Activated naive CD8-positive, alpha-beta T cell treated with anti-CD3 and anti-CD28 coated beads, Interleukin-2, amount 50 U/mL, for 24 hours (primary cell): ENCODE measurements around the gene PPP4R4.

ENCODE experiments used
- ATAC-seq: fragments of 150-1000 bp; cut with Tn5 transposase; one replicate; pipeline ENCODE4 v1.10.0; 2021
- DNase-seq: peaks from one replicate; pipeline ENCODE4 v3.0.0; 2021
- H3K27ac Mint-ChIP-seq: one replicate; pipeline ENCODE4 v1.8.0; 2021; ENCODE audit warnings: mild to moderate bottlenecking, mixed read lengths
- H3K27me3 Mint-ChIP-seq: one replicate; pipeline ENCODE4 v1.8.0; 2021; ENCODE audit warnings: mixed read lengths
- H3K36me3 Mint-ChIP-seq: one replicate; pipeline ENCODE4 v1.8.0; 2021; ENCODE audit warnings: low read depth, mixed read lengths
- H3K4me1 Mint-ChIP-seq: one replicate; pipeline ENCODE4 v1.8.0; 2021; ENCODE audit warnings: mixed read lengths
- H3K4me3 Mint-ChIP-seq: one replicate; pipeline ENCODE4 v1.8.0; 2021; ENCODE audit warnings: mild to moderate bottlenecking, moderate library complexity, mixed read lengths
- H3K9me3 Mint-ChIP-seq: one replicate; pipeline ENCODE4 v1.8.0; 2021; ENCODE audit warnings: mixed read lengths

Gene PPP4R4, protein sequence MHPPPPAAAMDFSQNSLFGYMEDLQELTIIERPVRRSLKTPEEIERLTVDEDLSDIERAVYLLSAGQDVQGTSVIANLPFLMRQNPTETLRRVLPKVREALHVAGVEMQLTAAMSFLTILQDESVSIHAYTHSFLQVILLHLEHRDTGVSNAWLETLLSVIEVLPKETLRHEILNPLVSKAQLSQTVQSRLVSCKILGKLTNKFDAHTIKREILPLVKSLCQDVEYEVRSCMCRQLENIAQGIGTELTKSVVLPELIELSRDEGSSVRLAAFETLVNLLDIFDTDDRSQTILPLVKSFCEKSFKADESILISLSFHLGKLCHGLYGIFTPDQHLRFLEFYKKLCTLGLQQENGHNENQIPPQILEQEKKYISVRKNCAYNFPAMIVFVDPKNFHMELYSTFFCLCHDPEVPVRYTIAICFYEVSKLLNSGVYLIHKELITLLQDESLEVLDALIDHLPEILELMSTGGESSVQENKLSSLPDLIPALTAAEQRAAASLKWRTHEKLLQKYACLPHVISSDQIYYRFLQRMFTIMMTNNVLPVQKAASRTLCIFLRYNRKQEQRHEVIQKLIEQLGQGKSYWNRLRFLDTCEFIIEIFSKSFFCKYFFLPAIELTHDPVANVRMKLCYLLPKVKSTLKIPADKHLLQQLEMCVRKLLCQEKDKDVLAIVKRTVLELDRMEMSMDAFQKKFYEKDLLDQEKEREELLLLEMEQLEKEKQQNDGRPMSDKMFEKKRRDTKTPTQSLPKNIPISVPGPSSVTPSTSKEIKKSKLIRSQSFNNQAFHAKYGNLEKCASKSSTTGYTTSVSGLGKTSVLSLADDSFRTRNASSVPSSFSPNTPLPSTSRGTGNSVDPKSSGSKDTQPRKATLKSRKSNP

DNA sequence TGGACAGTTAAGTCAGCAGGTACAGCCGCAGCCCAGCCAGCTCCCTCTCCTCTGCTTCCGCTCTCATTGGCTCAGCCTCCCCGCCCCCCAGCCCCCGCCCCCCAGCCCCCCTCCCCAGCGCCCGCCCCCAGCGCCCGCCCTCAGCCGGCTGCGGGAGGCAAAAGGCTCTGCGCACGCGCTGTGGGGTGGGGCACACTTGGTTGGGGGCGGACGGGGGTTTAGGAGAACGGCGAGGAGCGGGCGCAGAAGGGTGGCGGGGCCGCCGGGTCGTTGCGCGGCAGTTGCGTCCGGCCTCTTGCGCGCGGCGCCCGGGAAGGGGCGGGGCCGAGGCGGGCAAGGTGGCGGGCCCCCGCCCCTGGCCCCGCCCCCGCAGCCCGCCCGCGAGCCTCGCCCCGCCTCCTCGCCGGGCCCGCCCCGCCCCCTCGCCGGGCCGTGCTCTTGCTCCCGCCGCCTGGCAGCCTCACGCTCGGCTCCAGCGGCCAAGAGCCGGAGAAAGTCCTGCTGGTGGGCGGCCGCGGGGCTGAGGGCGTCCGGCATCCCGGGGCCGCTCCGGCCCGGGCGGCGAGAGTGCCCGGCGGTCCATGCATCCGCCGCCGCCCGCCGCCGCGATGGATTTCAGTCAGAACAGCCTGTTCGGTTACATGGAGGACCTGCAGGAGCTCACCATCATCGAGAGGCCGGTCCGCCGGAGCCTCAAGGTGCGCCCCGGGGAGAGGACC is at the start of gene PPP4R4:
PPP4R4 (plus strand) TSS at position 438 of the 719 bp plus-strand sequence; CDS start at position 582, 144 bp downstream.
- Mint-ChIP-seq H3K36me3 (no peaks in the 10 kb centered on the region), H3K27me3 (peaks cover 41% of the 10 kb centered on the region), H3K27ac (peak within 1 kb of the TSS; percentile 50), H3K4me3 (peak within 1 kb of the TSS; percentile 68), H3K4me1 (peaks cover 29% of the 10 kb centered on the region), H3K9me3 (no peaks in the 10 kb centered on the region)
- peak; percentile 85 for ATAC-seq
- DNase-seq = peak; percentile 82

- H3K36me3 Mint-ChIP-seq = no peaks in the 10 kb centered on the region
- H3K27ac Mint-ChIP-seq = no peak overlapping the region
- ATAC-seq (no peak), DNase-seq (no peak)
- H3K27me3 Mint-ChIP-seq = peaks cover 3% of the 10 kb centered on the region
- H3K4me3 Mint-ChIP-seq = no peak overlapping the region
- H3K4me1 Mint-ChIP-seq = peaks cover 9% of the 10 kb centered on the region
- H3K9me3 Mint-ChIP-seq = peaks cover 10% of the 10 kb centered on the region
These were observed 49.3 kb upstream of the PPP4R4 start for GRCh38 chr14:94124582-94125377.

DNA sequence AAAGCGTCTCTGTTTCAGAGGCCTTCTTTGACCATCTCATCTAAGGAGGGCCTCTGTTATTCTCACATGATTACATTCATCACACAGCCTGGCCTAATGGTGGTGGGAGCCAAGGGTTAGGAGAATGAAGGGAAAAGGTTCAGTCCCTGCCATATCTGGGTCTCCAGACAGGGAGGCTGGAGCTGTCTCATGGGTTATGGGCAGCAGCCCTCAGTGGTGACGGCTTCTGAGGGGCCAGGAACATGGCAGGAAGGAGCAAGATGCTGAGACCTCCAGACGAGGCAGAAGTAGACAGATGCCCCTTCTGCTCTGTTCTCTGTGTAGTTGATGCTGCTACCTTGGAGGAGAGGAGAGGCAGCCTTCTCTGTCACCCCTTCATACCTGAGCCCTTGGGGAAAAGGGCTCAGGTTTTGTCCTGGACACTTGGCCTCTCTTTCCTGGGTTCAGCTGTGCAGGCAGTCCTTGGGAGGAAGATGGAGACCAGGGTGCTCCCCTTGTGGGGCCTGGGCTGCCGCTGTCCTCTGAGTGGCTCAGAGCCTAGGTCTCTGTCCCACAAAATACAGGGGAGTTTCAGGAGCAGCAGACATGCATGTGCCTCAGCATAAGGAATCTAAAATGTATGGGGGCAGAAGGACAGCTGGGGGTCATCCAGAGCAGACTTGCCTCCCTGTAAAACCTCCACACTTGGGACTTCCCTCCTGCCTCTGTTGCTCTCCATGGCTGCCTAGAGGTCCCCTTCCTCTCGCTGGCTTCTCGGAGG is 48.3 kb upstream of the PPP4R4 start:
- H3K27ac Mint-ChIP-seq = no peak overlapping the region
- no peaks in the 10 kb centered on the region for H3K36me3 Mint-ChIP-seq
- DNase-seq = no peak
- H3K9me3 Mint-ChIP-seq = peaks cover 2% of the 10 kb centered on the region
- H3K4me1 Mint-ChIP-seq = peaks cover 15% of the 10 kb centered on the region
- no peak for ATAC-seq
- no peak overlapping the region for H3K4me3 Mint-ChIP-seq
- H3K27me3 Mint-ChIP-seq = peaks cover 2% of the 10 kb centered on the region

- peaks cover 15% of the 10 kb centered on the region for H3K4me1 Mint-ChIP-seq
- H3K36me3 Mint-ChIP-seq = no peaks in the 10 kb centered on the region
- H3K9me3 Mint-ChIP-seq = no peaks in the 10 kb centered on the region
- no peak overlapping the region for H3K27ac Mint-ChIP-seq
- DNase-seq = no peak
- no peak overlapping the region for H3K4me3 Mint-ChIP-seq
- no peak for ATAC-seq
- no peaks in the 10 kb centered on the region for H3K27me3 Mint-ChIP-seq
These were observed 47.8 kb upstream of the PPP4R4 start for GRCh38 chr14:94126419-94126677.

DNA sequence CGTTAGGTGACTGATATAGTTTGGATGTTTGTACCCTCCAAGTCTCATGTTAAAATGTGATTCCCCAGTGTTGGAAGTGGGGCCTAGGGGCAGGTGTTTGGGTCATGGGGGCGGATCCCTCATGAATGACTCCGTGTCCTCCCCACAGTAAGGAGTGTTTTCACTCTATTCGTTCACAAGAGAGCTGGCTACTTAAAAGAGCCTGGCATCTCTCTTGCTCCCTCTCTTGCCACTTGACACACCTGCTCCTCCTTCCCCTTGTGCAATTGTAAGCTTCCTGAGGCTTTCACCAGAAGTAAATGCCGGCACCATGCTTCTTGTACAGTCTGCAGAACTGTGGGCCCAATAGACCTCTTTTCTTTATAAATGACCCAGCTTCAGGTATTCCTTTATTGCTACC is 47.3 kb upstream of the PPP4R4 start:
- DNase-seq (no peak), ATAC-seq (no peak)
- Mint-ChIP-seq H3K4me3 (no peak overlapping the region), H3K4me1 (peaks cover 15% of the 10 kb centered on the region), H3K36me3 (no peaks in the 10 kb centered on the region), H3K27me3 (no peaks in the 10 kb centered on the region), H3K9me3 (no peaks in the 10 kb centered on the region), H3K27ac (no peak overlapping the region)

DNA sequence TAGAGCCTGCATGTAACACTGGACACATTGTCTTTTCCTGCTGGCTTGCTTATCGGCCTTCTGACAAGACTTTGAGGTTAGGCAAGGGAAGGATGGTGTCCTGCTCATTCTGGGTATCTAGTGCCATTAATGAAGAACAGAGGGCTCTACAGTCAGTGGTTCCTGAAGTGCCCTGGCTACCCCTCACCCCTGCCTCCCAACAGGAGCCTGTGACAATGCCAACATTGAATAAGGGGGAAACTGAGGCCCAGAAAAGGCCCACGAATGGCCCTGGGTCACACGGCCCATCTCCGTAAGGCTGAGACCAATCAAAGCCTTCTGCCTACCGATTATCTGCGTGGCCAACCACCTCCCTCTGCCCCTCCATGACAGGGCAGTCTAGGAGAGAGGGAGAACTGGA is 46.8 kb upstream of the PPP4R4 start:
- Mint-ChIP-seq H3K27me3 (no peaks in the 10 kb centered on the region), H3K27ac (no peak overlapping the region), H3K4me1 (peaks cover 19% of the 10 kb centered on the region), H3K36me3 (no peaks in the 10 kb centered on the region), H3K4me3 (no peak overlapping the region), H3K9me3 (no peaks in the 10 kb centered on the region)
- ATAC-seq (no peak), DNase-seq (no peak)

DNA sequence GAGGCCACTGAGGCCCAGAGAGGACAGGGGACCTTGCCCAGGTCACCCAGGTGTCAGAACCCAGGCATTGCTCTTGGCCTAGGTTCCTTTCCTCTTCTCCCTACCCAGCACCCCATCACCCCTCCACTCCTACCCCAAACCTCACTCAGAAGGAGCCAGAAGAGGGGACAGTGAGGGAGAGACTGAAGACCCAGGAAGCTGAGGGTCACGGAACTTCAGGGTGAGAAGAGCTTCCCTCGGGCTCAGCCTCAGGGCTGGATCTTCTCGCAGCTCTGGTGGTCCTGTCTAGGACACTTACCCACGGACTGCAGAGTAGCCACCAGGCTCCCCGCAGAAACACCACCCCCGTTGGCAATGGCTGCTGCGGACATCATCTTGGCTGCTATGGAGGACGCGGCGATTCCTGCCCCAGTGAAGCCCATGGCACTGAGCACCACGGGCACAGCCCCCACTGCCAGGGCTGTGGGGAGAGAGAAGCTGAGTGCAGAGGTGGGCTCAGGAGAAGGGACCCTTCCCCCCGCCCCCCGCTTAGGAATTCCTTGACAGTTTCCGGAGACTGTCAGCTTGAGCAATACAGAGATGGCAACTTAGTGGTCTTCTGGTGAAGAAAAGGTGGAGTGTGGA is 45.8 kb upstream of the PPP4R4 start:
- ATAC-seq (no peak), DNase-seq (no peak)
- Mint-ChIP-seq H3K9me3 (no peaks in the 10 kb centered on the region), H3K27me3 (no peaks in the 10 kb centered on the region), H3K4me3 (peak overlapping the region; percentile 78), H3K36me3 (no peaks in the 10 kb centered on the region), H3K4me1 (peaks cover 19% of the 10 kb centered on the region), H3K27ac (peak overlapping the region; percentile 70)

- Mint-ChIP-seq H3K4me3 (peak within 1 kb of the TSS; percentile 78), H3K4me1 (peaks cover 19% of the 10 kb centered on the region), H3K36me3 (no peaks in the 10 kb centered on the region), H3K9me3 (no peaks in the 10 kb centered on the region), H3K27ac (peak within 1 kb of the TSS; percentile 70), H3K27me3 (peaks cover 2% of the 10 kb centered on the region)
- DNase-seq = peak; percentile 69
- ATAC-seq = peak; percentile 97
These were observed 44.9 kb upstream of the PPP4R4 start, which contains the start of gene IFI27L2 for GRCh38 chr14:94129111-94129757. Gene IFI27L2, minus strand, starts transcription at chr14:94129604. Its CDS starts 40 bp downstream, at chr14:94129564.

- ATAC-seq = no peak
- DNase-seq = peak; percentile 19
- peaks cover 2% of the 10 kb centered on the region for H3K27me3 Mint-ChIP-seq
- no peak overlapping the region for H3K27ac Mint-ChIP-seq
- H3K4me1 Mint-ChIP-seq = peaks cover 19% of the 10 kb centered on the region
- peak overlapping the region; percentile 78 for H3K4me3 Mint-ChIP-seq
- no peaks in the 10 kb centered on the region for H3K9me3 Mint-ChIP-seq
- H3K36me3 Mint-ChIP-seq = no peaks in the 10 kb centered on the region
These were observed 44.2 kb upstream of the PPP4R4 start for GRCh38 chr14:94129758-94130414.

GRCh38 chr14:94132285-94132887 is 41.7 kb upstream of the PPP4R4 start:
- Mint-ChIP-seq H3K4me3 (no peak overlapping the region), H3K27me3 (peaks cover 10% of the 10 kb centered on the region), H3K36me3 (no peaks in the 10 kb centered on the region), H3K27ac (no peak overlapping the region), H3K4me1 (peaks cover 19% of the 10 kb centered on the region), H3K9me3 (no peaks in the 10 kb centered on the region)
- peak; percentile 35 for ATAC-seq
- peak; percentile 61 for DNase-seq

DNA sequence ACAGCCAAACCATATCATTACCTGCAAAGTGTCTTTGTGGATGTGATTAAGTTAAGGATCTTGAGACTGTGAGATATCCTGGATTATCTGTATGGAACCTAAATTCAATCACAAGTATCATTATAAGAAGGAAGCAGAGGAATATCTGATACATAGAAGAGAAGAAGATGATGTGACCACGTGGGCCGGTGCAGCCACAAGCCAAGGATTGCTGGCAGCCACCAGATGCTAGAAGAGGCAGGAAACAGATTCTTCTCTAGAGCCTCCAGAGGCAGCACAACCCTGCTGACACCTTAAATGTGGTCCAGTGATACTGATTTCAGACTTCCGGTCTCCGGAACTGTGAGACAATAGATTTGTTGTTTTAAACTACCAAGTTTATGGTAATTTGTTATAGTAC is 38.6 kb upstream of the PPP4R4 start:
- H3K27ac Mint-ChIP-seq = no peak overlapping the region
- no peak for ATAC-seq
- H3K36me3 Mint-ChIP-seq = no peaks in the 10 kb centered on the region
- no peaks in the 10 kb centered on the region for H3K9me3 Mint-ChIP-seq
- peaks cover 3% of the 10 kb centered on the region for H3K4me1 Mint-ChIP-seq
- peaks cover 11% of the 10 kb centered on the region for H3K27me3 Mint-ChIP-seq
- H3K4me3 Mint-ChIP-seq = no peak overlapping the region
- DNase-seq = no peak
